Type B pancreatic cell (in vitro differentiated cells): ENCODE data around the gene NUDT15. TPM values are rescaled to one million over a fixed set of nuclear protein-coding genes. Genes with fewer than 3 reads are reported as not detected.
"Not testable (repeated sequence)": the region's sequence is repeated elsewhere in the genome, so short reads cannot be mapped to it uniquely, and the experiment has no call there.

Source experiments
- DNase-seq: peaks from one replicate; pipeline ENCODE4 v3.0.0; 2021; ENCODE audit warnings: mixed read lengths; ENCODE audit not compliant: unreplicated experiment; ENCODE audit errors: extremely low spot score
- H3K27ac Mint-ChIP-seq: 2 replicates; pipeline ENCODE4 v1.8.0; 2021; ENCODE audit warnings: mild to moderate bottlenecking, mixed read lengths
- H3K27me3 Mint-ChIP-seq: 2 replicates; pipeline ENCODE4 v1.8.0; 2021; ENCODE audit warnings: mixed read lengths
- H3K36me3 Mint-ChIP-seq: 2 replicates; pipeline ENCODE4 v1.8.0; 2021; ENCODE audit warnings: mixed read lengths
- H3K4me1 Mint-ChIP-seq: one replicate; pipeline ENCODE4 v1.8.0; 2021; ENCODE audit warnings: mixed read lengths; ENCODE audit not compliant: unreplicated experiment
- H3K4me3 Mint-ChIP-seq: 2 replicates; pipeline ENCODE4 v1.8.0; 2021; ENCODE audit warnings: mild to moderate bottlenecking, mixed read lengths
- H3K9me3 Mint-ChIP-seq: 2 replicates; pipeline ENCODE4 v1.8.0; 2021; ENCODE audit warnings: mixed read lengths
- CTCF ChIP-seq: fragments of 200-600 bp; sonication (generic); conservative IDR thresholded peaks from 2 replicates; pipeline ENCODE4 v1.5.0; 2021; ENCODE audit warnings: antibody characterized with exemption, mild to moderate bottlenecking
- total RNA-seq: library from RNA; stranded (reverse); gene quantifications from 2 replicates; pipeline ENCODE4 v1.2.1, GENCODE V29; 2021; ENCODE audit warnings: low replicate concordance

NUDT15 gene
- total RNA-seq, 1 donor from 2014 or later: 22.6 TPM

GRCh38 chr13:48042894-48043293, 5.4 kb downstream of the NUDT15 start:
- Mint-ChIP-seq H3K27me3 (no peaks in the 10 kb centered on the region), H3K9me3 (no peaks in the 10 kb centered on the region), H3K27ac (peak overlapping the region; percentile 7), H3K36me3 (peaks cover 25% of the 10 kb centered on the region), H3K4me3 (no peak overlapping the region), H3K4me1 (no peaks in the 10 kb centered on the region)
- TF ChIP-seq CTCF: no peak
- DNase-seq: no peak

GRCh38 chr13:48043789-48044503, 6.4 kb downstream of the NUDT15 start:
- Mint-ChIP-seq H3K27ac (no peak overlapping the region), H3K4me3 (no peak overlapping the region), H3K36me3 (peaks cover 25% of the 10 kb centered on the region), H3K9me3 (no peaks in the 10 kb centered on the region), H3K27me3 (no peaks in the 10 kb centered on the region), H3K4me1 (no peaks in the 10 kb centered on the region)
- no peak for DNase-seq
- TF ChIP-seq CTCF: no peak

DNA sequence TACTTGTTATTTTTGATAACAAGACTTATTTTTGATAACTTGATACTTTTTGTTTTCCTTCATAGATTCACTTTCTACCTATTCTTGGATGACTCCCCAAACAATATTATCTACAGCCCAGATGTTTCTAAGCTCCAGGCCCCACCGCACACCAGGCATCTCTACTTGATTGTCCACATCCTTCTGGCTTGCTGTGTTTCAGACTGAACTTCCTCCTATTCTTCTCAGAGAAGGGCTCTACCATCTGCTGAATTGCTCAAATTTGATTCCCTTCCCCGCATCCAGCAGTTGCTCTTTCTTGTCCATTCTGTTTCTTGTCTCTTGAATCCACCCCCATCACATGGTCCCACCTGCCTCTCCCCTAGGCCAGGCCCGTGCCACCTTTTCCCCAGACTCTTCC, 13.0 kb downstream of the NUDT15 start:
- H3K4me3 Mint-ChIP-seq: no peak overlapping the region

DNA sequence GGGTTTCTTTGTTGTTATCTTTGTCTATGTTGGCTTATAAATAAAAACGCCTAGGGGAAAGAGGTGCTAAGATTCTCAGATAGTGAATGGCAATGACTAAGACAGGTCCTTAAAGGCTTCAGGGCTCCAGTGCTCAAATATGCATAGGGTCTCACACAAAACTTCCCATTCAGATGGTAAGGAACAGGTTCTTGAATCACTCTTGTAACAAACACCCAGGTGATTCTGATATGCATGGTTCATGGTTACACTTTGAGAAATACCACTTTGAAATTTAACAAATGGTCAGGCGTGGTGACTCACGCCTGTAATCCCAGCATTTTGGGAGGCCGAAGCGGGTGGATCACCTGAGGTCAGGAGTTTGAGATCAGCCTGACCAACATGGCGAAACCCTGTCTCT, 17.1 kb downstream of the NUDT15 start:
- Mint-ChIP-seq H3K36me3 (peaks cover 43% of the 10 kb centered on the region), H3K27me3 (no peaks in the 10 kb centered on the region)
- no peak for TF ChIP-seq CTCF

More for the DNA sequence above, 13.0 kb downstream of the NUDT15 start:
- Mint-ChIP-seq H3K9me3 (no peaks in the 10 kb centered on the region), H3K27ac (no peak overlapping the region), H3K4me1 (no peaks in the 10 kb centered on the region), H3K36me3 (peaks cover 23% of the 10 kb centered on the region), H3K27me3 (no peaks in the 10 kb centered on the region)
- TF ChIP-seq CTCF: no peak
- DNase-seq: no peak

DNA sequence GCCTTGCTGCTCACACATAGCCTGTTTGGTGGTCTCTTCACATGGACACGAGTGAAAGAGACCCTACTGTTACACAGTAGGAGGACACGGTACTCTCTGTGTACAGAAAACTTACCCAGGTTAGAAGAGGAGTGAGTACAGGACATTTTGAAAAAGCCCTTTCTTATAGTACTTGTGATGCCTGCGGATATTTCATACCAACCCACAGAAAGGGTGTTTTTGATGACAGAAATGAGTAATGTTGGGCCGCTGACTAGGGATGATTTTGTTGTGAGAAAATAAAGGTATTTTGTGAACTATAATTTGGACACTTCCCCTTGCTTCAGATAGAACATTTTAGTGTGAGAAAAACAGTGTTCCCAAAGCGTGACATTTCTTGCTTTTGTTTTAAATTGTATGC, 18.2 kb downstream of the NUDT15 start:
- Mint-ChIP-seq H3K27me3 (no peaks in the 10 kb centered on the region), H3K4me1 (no peaks in the 10 kb centered on the region), H3K36me3 (peaks cover 51% of the 10 kb centered on the region), H3K4me3 (no peak overlapping the region), H3K27ac (no peak overlapping the region), H3K9me3 (no peaks in the 10 kb centered on the region)
- no peak for TF ChIP-seq CTCF
- DNase-seq: no peak

More for the DNA sequence above, 17.1 kb downstream of the NUDT15 start:
- H3K27ac Mint-ChIP-seq: no peak overlapping the region
- no peak for DNase-seq
- no peak overlapping the region for H3K4me3 Mint-ChIP-seq
- no peaks in the 10 kb centered on the region for H3K9me3 Mint-ChIP-seq
- H3K4me1 Mint-ChIP-seq: no peaks in the 10 kb centered on the region

- H3K4me1 Mint-ChIP-seq, H3K4me3 Mint-ChIP-seq, H3K27ac Mint-ChIP-seq, H3K9me3 Mint-ChIP-seq, DNase-seq, H3K27me3 Mint-ChIP-seq: not testable (repeated sequence)
- peaks cover 43% of the 10 kb centered on the region for H3K36me3 Mint-ChIP-seq
These were observed 21.0 kb downstream of the NUDT15 start for GRCh38 chr13:48058536-48058935.

- peaks cover 47% of the 10 kb centered on the region for H3K36me3 Mint-ChIP-seq
- H3K9me3 Mint-ChIP-seq, H3K4me3 Mint-ChIP-seq, H3K4me1 Mint-ChIP-seq, H3K27me3 Mint-ChIP-seq, H3K27ac Mint-ChIP-seq, DNase-seq: not testable (repeated sequence)
These were observed 22.4 kb downstream of the NUDT15 start for GRCh38 chr13:48059951-48060350.
